Prostate gland (tissue), 2 donors: ENCODE data around the gene STAMBP.
"Not testable (repeated sequence)": the region's sequence is repeated elsewhere in the genome, so short reads cannot be mapped to it uniquely, and the experiment has no call there.

ENCODE experiments used
- CTCF ChIP-seq, 4 experiments: fragments of 200-600 bp in 2 of 4; fragments of 450-650 bp in 2 of 4; sonication (generic) in 2 of 4; IDR thresholded peaks; 1 replicate in 3 of 4; 2 replicates in 1 of 4; pipeline ENCODE4 v1.5.1; 2016 to 2019; ENCODE audit warnings: antibody characterized with exemption in 4 of 4, mild to moderate bottlenecking in 2 of 4, moderate library complexity in 2 of 4
- POLR2A ChIP-seq: fragments of 450-650 bp; IDR thresholded peaks from one replicate; pipeline ENCODE4 v1.6.1; 2016; ENCODE audit warnings: antibody characterized with exemption, mild to moderate bottlenecking
- POLR2AphosphoS5 ChIP-seq: sonication (generic); formaldehyde crosslinking; IDR thresholded peaks from one replicate; pipeline ENCODE4 v1.6.1; 2017; ENCODE audit warnings: antibody characterized with exemption

- not testable (repeated sequence) for TF ChIP-seq CTCF (IDR thresholded peaks at IDR 0.05); POLR2A; POLR2AphosphoS5
Measured at GRCh38 chr2:73783883-73784282, 44.9 kb upstream of the STAMBP start, which contains the start of gene C2orf78.
